Fibroblast of the conjunctiva (primary cell): ENCODE measurements around the gene NOMO2.
"Not testable (repeated sequence)": the region's sequence is repeated elsewhere in the genome, so short reads cannot be mapped to it uniquely, and the experiment has no call there.

Experiments used
- DNase-seq: peaks from one replicate; pipeline ENCODE4 v3.0.0-alpha.2; 2010; ENCODE audit warnings: low read depth

Gene NOMO2

GRCh38 chr16:18521445-18522181, 40.3 kb downstream of the NOMO2 start:
- not testable (repeated sequence) for DNase-seq

- not testable (repeated sequence) for DNase-seq
These were observed 43.2 kb downstream of the NOMO2 start for GRCh38 chr16:18518536-18519283.

GRCh38 chr16:18498430-18498829, 63.5 kb downstream of the NOMO2 start:
- DNase-seq = not testable (repeated sequence)

- not testable (repeated sequence) for DNase-seq
These were observed 64.9 kb downstream of the NOMO2 start for GRCh38 chr16:18497032-18497431.

GRCh38 chr16:18492118-18492897, 69.6 kb downstream of the NOMO2 start:
- DNase-seq = not testable (repeated sequence)

- not testable (repeated sequence) for DNase-seq
These were observed 125.9 kb downstream of the NOMO2 start for GRCh38 chr16:18436025-18436424.

- not testable (repeated sequence) for DNase-seq
These were observed 146.1 kb downstream of the NOMO2 start for GRCh38 chr16:18415827-18416226.

- DNase-seq = not testable (repeated sequence)
These were observed 152.2 kb downstream of the NOMO2 start for GRCh38 chr16:18409532-18410293.

GRCh38 chr16:18401851-18402657, 159.8 kb downstream of the NOMO2 start:
- DNase-seq = not testable (repeated sequence)

- DNase-seq = not testable (repeated sequence)
These were observed 160.7 kb downstream of the NOMO2 start for GRCh38 chr16:18401159-18401558.

- not testable (repeated sequence) for DNase-seq
These were observed 167.5 kb downstream of the NOMO2 start for GRCh38 chr16:18394363-18394762.

- DNase-seq = not testable (repeated sequence)
These were observed 174.1 kb downstream of the NOMO2 start for GRCh38 chr16:18387767-18388166.

GRCh38 chr16:18386517-18386916, 175.4 kb downstream of the NOMO2 start:
- not testable (repeated sequence) for DNase-seq

- DNase-seq = not testable (repeated sequence)
These were observed 176.6 kb downstream of the NOMO2 start for GRCh38 chr16:18385285-18385684.

- DNase-seq = not testable (repeated sequence)
These were observed 177.0 kb downstream of the NOMO2 start for GRCh38 chr16:18384869-18385268.

- DNase-seq = not testable (repeated sequence)
These were observed 177.7 kb downstream of the NOMO2 start for GRCh38 chr16:18384098-18384636.

- not testable (repeated sequence) for DNase-seq
These were observed 179.2 kb downstream of the NOMO2 start for GRCh38 chr16:18382696-18383095.
